NCI-H82 treated with DMSO at 0.1 percent for 48 hours (cell line): ENCODE measurements around the gene CKAP5.

Experiments
- DNase-seq: peaks from one replicate; lab custom pipeline; 2025; ENCODE audit not compliant: unreplicated experiment; lab: John Stamatoyannopoulos, UW

The CKAP5 gene

DNA sequence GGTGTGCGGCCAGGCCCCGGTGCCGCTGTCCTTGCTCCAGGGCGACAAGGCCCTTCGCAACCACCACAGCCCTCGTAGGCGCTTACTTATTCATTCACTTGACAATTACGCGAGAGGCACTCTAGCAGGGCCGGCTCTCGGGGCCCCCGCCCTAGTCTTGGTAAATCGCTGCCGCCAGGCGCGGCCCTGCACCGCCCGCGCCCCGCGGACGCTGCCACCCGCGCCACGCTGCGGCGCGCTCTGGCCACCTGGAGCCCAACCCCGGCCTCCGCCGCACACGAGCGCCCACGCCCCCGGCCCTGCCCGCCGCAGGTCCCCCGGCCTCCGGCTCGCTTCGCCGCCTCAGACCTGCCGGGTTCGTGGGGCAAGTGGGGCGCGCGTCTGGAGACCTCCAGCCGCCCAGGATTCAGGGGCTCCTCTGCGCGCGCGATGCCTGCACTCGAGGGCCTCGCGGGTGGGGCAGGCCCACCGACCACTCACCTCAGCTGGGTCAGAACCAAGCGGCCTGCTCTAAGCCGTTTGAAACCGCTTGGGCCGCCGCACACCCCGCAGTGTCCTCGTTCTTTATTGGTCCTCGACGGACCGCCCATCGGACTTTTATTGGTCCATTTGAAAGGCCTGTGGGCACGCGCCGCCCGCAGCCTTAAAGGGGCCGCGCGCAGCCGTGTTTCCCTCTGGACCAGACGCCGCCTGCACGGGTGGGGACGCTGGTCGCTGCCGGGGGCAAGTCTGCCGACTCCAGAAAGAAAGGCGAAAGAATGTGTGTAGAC, at the start of gene CKAP5:
TSS of gene CKAP5 (minus strand) at position 541 of the 770 bp plus-strand sequence. CDS start 25,049 bp downstream, outside the sequence.
- peak; percentile 65 for DNase-seq

DNA sequence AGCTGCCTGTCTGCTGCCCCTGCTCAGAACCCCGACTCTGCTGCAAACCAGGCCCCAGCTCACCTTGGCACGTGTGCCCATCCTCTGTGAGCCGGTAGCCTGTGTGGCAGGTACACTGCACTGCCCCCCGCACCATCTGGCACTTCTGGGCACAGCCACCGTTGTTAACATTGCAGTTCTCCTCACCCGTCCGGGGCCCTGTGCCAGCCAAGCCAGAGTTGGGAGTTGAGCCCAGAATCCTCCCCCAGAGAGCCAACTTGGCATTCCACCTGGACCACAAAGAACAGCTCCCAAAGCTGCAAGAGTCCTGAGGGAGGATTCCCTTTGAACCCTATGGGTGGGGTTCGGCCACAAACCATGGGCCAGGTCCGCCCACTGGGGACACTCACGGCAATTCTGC, 49.7 kb upstream of the CKAP5 start:
- DNase-seq: no peak

DNA sequence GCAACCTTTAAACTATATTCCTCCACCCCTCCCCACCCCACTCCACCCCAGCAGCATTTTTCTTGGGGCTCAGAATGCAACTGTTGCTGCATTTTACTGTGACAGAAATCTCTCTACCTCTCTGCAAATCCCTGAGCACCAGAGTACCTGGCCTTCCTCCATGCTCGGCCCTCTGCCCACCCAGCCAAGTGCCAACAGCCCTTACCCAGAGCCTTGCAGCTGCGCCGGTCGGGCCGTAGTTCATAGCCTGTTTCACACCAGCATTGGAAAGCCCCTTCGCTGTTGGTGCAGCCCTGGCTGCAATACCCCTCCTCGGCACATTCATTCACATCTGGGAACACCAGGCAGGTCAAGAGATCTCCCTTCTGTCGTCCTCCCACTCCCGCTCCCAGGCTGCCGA, 48.9 kb upstream of the CKAP5 start:
- no peak for DNase-seq

- DNase-seq: no peak
These were observed 48.4 kb upstream of the CKAP5 start for GRCh38 chr11:46894506-46894905.

DNA sequence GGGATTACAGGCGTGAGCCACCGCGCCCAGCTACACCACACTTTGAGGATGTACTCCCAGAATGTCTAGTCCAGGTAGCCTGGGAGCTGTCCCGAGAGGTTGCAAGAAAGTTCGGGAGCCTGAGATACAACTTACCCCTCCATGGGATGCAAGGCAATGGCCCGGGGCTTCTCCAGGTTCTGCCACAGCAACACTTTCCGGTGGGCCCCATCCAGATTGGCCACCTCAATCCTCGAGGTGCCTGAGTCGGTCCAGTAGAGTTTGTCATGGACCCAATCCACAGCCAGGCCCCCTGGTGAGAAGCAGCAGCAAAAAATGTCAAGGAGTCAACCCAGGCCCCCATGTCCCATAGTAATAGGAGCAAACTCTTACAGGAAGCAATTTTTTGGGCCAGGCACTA, 46.8 kb upstream of the CKAP5 start:
- no peak for DNase-seq

- DNase-seq: no peak
These were observed 46.0 kb upstream of the CKAP5 start for GRCh38 chr11:46892109-46892508.

- DNase-seq: no peak
These were observed 44.6 kb upstream of the CKAP5 start for GRCh38 chr11:46890665-46891064.

DNA sequence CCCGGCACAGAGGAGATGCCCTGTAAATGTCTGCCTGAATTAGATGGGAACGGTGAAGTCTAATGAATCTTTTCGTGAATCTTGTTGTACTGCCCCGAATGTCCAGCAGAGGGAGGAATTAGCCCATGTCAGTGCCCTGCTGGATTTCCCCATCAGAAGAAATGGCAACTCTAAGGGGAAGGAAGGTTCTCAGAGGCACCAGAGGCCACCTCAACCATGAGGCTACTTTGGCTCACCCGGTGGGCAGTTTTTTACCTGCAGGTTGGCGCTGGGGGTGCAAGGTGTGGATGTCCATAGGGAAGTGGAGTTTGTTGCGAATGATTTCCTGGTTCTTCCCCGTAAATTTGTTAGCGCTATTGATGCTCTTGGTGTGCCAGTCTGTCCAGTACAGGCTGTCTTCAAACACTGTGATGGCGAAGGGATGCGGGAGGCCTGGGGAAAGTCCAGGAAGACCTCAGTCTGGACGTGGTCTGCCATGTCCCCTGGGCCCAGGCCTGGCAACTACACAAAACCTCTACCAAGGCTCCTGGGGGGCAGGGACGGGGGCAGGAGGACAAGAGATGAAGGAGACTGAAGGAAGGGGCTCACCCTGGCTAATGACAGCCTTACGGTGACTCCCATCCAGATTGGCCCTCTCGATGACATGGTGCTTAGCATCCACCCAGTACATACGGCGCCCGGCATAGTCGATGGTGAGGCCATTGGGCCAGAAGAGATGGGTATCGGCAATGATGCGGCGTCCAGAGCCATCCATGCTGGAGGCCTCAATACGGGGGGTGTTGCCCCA, 43.8 kb upstream of the CKAP5 start:
- peak; percentile 26 for DNase-seq

DNA sequence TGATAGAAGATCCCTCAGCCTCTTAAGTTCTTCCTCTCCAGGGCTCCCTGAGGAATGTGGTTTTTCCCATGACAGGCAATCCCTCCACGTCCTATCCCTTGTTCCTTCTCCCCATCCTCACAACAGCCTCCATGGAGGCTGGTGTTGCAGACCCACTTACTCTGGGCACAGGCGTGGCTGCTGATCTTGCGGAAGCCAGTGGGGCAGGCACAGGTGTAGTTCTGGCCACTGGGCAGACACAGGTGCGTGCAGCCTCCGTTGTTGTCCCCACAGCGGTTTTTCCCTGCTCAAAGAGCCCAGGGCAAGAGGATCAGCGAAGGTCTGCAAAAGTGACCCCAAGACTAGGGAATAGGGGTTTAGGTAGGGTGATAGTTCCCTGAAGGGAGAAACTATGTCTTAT, 43.2 kb upstream of the CKAP5 start:
- no peak for DNase-seq

GRCh38 chr11:46888636-46889035, 42.6 kb upstream of the CKAP5 start:
- DNase-seq: no peak

DNA sequence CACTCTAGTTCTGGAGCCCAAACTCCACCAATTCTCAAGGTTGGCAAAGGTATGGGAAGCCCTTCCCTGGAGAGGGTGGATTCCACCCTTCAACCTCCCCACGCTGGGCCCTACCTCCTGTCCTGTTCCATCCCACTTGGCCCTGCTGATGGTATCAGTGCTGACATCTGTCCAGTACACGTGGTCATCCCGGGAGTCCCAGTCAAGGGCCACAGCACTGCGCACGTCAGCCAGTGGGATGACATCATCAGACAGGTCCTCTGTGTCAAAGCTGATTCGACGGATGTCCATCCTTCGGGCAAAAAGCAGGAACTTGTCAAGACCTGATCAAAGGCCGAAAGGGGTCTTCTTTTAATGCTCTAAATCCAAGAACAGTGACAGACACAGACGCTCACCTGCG, 40.1 kb upstream of the CKAP5 start:
- no peak for DNase-seq

DNA sequence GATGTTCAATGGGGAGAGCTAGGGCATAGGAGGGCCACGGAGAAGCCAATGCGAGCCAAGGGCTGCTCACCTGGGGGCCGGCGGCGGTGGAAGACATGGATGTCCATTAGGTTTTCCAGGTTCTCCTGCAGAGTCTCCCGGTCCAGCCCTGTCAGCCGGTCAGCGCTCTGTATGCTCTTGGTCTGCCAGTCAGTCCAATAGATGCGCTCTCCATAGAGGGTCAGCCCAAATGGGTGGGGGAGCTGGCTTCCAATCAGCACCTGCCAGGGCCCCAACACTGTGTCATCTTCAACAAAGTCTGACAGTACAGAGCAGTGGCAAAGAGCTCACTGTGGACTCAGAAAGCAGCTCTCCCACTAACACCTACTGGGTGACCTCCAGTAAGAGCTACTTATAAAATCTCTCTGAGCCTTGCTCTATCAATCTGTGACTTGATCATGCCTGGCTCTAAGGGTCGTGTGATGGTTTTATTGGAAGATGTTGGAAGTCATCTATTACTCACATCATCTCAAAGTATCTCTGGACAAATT, 33.0 kb upstream of the CKAP5 start:
- no peak for DNase-seq

DNA sequence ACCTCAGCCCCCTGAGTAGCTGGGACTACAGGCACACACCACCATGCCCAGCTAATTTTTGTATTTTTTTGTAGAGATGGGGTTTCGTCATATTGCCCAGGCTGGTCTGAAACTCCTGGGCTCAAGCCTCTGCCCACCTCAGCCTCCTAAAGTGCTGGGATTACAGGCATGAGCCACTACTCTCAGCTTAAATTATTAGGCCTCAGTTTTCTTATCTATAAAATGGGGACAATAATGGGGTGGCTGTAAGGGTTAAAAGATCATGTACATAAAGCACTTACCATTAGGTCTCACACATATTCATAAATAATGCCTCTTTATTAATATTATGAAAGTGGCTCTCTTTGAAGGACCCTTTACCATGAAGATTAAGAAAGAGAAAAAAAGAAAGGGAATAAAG, 31.5 kb upstream of the CKAP5 start:
- no peak for DNase-seq

DNA sequence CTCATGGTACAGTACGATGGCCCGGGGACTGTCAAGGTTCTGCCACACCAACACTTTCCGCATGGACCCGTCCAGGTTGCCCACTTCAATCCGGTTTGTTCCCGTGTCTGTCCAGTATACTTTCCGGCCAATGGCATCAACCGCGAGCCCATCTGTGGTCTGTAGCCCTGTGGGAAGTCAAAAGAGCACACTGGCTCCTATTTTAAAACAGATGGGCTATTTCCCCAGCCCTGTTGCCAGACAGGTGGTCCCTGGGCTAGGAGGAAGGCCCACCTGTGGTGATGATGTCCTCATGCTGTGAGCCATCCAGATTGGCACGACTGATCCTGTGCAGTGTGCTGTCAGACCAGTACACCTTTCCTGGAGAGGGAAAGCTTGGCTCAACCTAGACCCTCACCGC, 30.4 kb upstream of the CKAP5 start:
- DNase-seq: no peak

GRCh38 chr11:46874586-46874985, 28.5 kb upstream of the CKAP5 start:
- DNase-seq: no peak

- DNase-seq: no peak
These were observed 22.8 kb upstream of the CKAP5 start for GRCh38 chr11:46868912-46869311.

DNA sequence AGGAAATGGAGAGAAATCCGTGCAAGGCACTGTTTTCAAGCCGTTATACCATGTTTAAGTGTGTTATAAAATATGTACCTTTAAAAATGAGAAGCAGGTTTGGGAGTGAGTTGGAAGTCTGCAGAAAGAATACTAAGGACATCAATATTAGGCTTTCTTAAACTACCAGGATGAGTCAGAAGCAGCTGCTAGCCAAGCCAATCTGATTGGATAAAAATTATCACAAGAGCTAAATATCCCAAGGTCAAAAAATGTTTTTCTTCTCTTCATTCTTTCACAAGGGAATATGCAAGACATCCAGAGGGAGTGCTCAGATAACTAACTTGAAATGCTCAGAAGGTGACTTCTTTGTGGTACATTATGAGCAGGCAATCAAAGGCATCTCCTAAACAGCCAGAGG, 19.3 kb upstream of the CKAP5 start:
- DNase-seq: no peak

- no peak for DNase-seq
These were observed 14.1 kb upstream of the CKAP5 start for GRCh38 chr11:46860218-46860617.

DNA sequence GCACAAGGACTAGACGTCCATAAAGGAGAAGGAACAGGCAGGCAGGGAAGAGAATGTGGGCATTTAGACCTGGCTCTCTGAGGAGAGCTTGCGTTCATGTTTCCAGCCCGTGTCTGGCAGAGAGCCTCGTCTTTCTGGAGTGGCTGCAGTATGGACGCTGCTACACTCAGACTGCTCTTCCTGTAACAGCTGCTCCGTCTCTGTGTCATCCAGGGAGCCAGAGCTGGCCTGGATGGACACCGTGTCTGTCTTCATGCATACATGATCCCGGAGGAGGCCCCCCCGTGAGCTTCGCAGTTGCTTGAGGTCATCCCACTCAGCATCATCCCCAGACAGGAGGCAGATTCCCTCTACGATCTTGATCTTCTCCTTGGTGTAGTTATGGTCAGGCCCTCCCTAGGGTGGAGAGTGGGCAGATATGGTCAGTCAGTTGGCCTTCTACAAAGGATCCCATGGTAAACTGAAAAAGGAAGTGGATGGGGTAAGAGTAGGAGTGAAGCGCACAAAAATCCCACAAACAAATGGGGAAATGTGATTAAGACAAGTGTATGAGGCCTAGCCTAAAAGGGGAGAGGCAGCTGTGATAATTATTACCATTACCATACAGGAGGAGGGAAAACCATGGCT, 13.0 kb upstream of the CKAP5 start:
- DNase-seq: no peak

- DNase-seq: no peak
These were observed 11.6 kb upstream of the CKAP5 start for GRCh38 chr11:46857666-46858065.

DNA sequence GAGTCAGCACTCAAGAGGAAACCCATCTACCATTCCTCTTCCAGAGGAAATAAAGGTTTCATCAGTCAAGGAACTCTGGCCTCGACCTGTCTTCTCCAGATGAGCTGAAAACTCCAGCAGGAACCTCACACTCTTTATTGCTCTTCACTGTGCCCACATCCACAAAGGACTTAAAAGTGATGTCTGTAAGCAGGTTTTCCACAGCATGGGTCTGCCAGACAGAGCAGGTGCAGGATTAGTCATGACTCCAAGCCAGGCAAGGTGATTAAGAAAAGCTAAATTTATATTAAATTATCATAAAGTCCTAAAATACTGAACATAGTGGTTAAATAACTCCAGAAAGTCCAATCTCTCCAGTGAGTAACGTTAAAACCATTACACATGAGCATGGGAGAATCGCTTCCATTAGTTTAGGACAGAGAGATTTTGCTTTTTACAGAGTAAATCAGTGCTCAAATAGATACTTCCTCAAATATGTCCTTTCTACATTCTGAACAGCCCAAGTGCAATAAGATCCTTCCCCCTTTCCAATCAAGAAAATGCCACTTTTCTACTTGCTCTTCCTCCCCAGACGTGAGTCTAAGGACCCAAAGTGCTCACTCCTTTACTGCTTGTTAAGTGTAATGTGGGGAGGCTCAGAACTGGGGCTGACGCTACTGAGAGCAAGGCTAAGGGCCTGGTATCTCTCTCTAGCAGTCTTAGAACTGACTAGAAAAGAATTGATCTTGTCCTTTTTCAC, 10.7 kb upstream of the CKAP5 start:
- no peak for DNase-seq
